Peyer's patch (tissue), 4 donors: ENCODE measurements around the gene MGMT. TPM values are rescaled to one million over a fixed set of nuclear protein-coding genes. Genes with fewer than 3 reads are reported as not detected.

Experiments
- DNase-seq, 3 donors: peaks; one replicate each; pipeline ENCODE4 v3.0.0-alpha.2; 2017 to 2019
- H3K27ac ChIP-seq, 4 donors: fragments of 200-600 bp; sonication (generic); one replicate each; pipeline ENCODE4 v1.5.1; 2016 to 2019
- H3K27me3 ChIP-seq, 2 donors: fragments of 200-600 bp; sonication (generic); one replicate each; pipeline ENCODE4 v1.5.1; 2019
- H3K36me3 ChIP-seq, 3 donors: fragments of 200-600 bp; sonication (generic); one replicate each; pipeline ENCODE4 v1.5.1; 2016 to 2019
- H3K4me1 ChIP-seq, 4 donors: fragments of 200-600 bp; sonication (generic); one replicate each; pipeline ENCODE4 v1.5.1; 2016 to 2019
- H3K4me3 ChIP-seq, 4 donors: fragments of 200-600 bp; sonication (generic); 1 replicate in 3 of 4; 2 replicates in 1 of 4; pipeline ENCODE4 v1.5.1; 2016 to 2019; ENCODE audit warnings: mild to moderate bottlenecking in 1 of 4
- H3K9me3 ChIP-seq, 4 donors: fragments of 200-600 bp; sonication (generic); one replicate each; pipeline ENCODE4 v1.5.1; 2016 to 2019; ENCODE audit warnings: mild to moderate bottlenecking in 1 of 4
- CTCF ChIP-seq, 6 experiments: fragments of 450-650 bp in 4 of 6; fragments of 200-600 bp in 2 of 6; sonication (generic) in 1 of 6; IDR thresholded peaks; one replicate each; pipeline ENCODE4 v1.5.1; 2017 to 2019; ENCODE audit warnings: antibody characterized with exemption in 6 of 6, mild to moderate bottlenecking in 3 of 6, moderate library complexity in 1 of 6
- POLR2A ChIP-seq, 2 donors: fragments of 450-650 bp; IDR thresholded peaks; one replicate each; pipeline ENCODE4 v1.5.1; 2017; ENCODE audit warnings: antibody characterized with exemption in 2 of 2, mild to moderate bottlenecking in 2 of 2, moderate library complexity in 2 of 2
- total RNA-seq, 4 donors: library from RNA; depleted of rRNA; stranded (reverse); fragments of >200 nt; gene quantifications; one replicate each; pipeline ENCODE4 v1.1.0, GENCODE V29; 2016

The MGMT gene
- total RNA-seq, 4 donors from 2014 or later, result 24.5 to 43.7 (median 35.3) TPM

GRCh38 chr10:129693382-129693781 is 226.3 kb downstream of the MGMT start:
- DNase-seq, result no peak
- TF ChIP-seq POLR2A (IDR thresholded peaks at IDR 0.05) (no peak), CTCF (IDR thresholded peaks at IDR 0.05) (no peak)

GRCh38 chr10:129694184-129694583 is 227.1 kb downstream of the MGMT start:
- peak in 1 of 3 donors; percentile 26 for DNase-seq
- Histone ChIP-seq H3K27me3 (no peaks in the 10 kb centered on the region), H3K4me3 (no peak overlapping the region), H3K27ac (no peak overlapping the region), H3K36me3 (no peaks in the 10 kb centered on the region), H3K9me3 (no peaks in the 10 kb centered on the region), H3K4me1 (no peaks in the 10 kb centered on the region)
- TF ChIP-seq POLR2A (IDR thresholded peaks at IDR 0.05) (no peak), CTCF (IDR thresholded peaks at IDR 0.05) (no peak)

More at GRCh38 chr10:129693382-129693781, 226.3 kb downstream of the MGMT start:
- Histone ChIP-seq H3K4me3 (no peak overlapping the region), H3K27ac (no peak overlapping the region), H3K36me3 (no peaks in the 10 kb centered on the region), H3K9me3 (no peaks in the 10 kb centered on the region), H3K27me3 (no peaks in the 10 kb centered on the region), H3K4me1 (no peaks in the 10 kb centered on the region)

GRCh38 chr10:129694691-129695243 is 227.7 kb downstream of the MGMT start:
- Histone ChIP-seq H3K27me3 (no peaks in the 10 kb centered on the region), H3K9me3 (no peaks in the 10 kb centered on the region), H3K4me3 (no peak overlapping the region), H3K27ac (no peak overlapping the region), H3K4me1 (no peaks in the 10 kb centered on the region), H3K36me3 (no peaks in the 10 kb centered on the region)
- no peak for TF ChIP-seq POLR2A (IDR thresholded peaks at IDR 0.05)
- TF ChIP-seq CTCF (IDR thresholded peaks at IDR 0.05), result no peak
- peak in 1 of 3 donors; percentile 27 for DNase-seq

GRCh38 chr10:129695671-129696070 is 228.6 kb downstream of the MGMT start:
- DNase-seq, result peak in 1 of 3 donors; percentile 15
- H3K36me3 ChIP-seq, result no peaks in the 10 kb centered on the region
- no peaks in the 10 kb centered on the region for H3K27me3 ChIP-seq

GRCh38 chr10:129696636-129697035 is 229.6 kb downstream of the MGMT start:
- no peak overlapping the region for H3K27ac ChIP-seq
- no peaks in the 10 kb centered on the region for H3K9me3 ChIP-seq
- no peak for DNase-seq
- TF ChIP-seq POLR2A (IDR thresholded peaks at IDR 0.05) (no peak), CTCF (IDR thresholded peaks at IDR 0.05) (no peak)
- no peaks in the 10 kb centered on the region for H3K36me3 ChIP-seq
- H3K4me1 ChIP-seq, result no peaks in the 10 kb centered on the region
- H3K4me3 ChIP-seq, result no peak overlapping the region
- no peaks in the 10 kb centered on the region for H3K27me3 ChIP-seq

More at GRCh38 chr10:129695671-129696070, 228.6 kb downstream of the MGMT start:
- Histone ChIP-seq H3K4me1 (no peaks in the 10 kb centered on the region), H3K9me3 (no peaks in the 10 kb centered on the region), H3K27ac (no peak overlapping the region), H3K4me3 (no peak overlapping the region)
- no peak for TF ChIP-seq POLR2A (IDR thresholded peaks at IDR 0.05)
- no peak for TF ChIP-seq CTCF (IDR thresholded peaks at IDR 0.05)
